Eye (tissue), 1 donor: ENCODE data around the gene AATK.
"Not testable (repeated sequence)": the region's sequence is repeated elsewhere in the genome, so short reads cannot be mapped to it uniquely, and the experiment has no call there.

Experiments used
- DNase-seq: peaks from one replicate; pipeline ENCODE4 v3.0.0-alpha.2; 2015

AATK gene

DNA sequence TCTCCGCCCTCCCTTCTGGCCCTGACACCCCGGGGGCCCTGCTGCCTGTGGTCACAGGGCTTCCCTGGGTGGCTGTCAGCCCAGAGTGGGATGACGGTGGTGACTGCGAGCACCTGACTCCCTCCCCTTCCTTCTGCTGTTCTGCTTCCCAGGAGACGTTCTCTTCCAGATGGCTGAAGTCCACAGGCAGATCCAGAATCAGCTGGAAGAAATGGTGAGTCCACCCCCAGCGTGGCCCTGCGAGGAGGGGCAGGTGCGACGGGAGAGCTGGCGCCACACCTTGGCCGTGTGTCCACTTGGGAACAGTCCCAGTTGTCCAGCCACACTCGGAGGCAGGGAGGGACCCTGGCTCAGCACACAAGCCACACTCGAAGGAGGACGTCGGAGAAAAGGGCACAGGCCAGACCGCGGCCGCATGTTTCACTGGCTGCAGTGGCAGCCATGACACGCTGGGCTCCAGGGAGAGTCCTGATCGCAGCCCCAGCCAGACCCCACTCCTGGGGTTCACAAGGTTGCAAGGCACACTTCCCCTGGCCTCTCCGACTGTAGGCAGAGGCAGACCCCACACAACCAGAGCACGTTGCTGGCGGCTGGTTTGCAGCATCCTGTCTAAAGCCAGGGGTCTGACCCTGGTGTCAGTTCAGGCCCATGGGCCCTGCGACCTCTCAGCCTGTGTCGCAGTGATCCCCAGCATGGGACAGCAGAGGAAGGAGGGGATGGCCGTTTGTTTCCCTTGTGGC, 81.2 kb downstream of the AATK start:
- peak; percentile 59 for DNase-seq

- peak; percentile 71 for DNase-seq
Measured at GRCh38 chr17:81083125-81083765, 82.8 kb downstream of the AATK start.

DNA sequence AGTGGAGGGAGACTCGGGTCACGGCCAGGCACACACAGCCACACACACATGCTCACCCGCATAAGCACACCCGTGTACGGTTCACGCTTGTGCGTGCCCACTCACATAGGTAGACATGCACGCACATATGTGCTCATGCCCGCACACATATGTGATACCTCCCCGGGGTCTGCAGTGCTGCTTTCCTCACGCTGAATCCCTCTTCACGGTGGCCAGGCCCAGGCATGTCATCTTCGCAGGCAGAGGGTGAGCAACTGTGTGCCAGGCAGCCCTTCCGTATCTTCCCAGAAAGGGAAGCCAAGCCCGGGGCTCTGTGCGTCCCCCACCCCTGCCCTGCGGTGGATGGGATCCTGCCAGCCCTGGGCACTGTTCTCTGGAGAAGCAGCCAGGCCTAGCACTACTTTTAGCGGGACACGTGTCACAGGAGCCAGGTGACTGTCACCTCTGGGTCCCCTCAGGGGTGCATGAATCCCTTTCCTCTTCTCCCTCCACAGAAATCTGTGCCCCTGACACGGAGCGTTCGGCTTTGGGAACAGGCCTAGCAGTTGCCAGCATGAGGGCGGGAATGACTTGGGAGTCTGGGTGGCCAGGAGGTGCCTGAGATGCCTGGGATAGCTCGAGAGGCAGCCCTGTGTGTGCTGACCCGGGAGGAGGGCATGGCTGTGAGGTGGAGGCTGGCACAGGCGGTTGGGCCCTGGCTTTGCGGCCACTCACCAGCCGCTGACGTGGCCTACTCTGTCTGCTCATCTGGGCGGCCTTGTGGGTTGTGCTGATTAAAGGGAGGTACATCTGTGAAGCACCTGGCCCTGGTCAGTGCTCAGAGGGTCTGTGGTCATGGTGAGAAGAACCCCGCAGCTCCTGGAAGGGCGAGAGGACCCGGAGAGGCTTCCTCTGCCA, 83.6 kb downstream of the AATK start:
- no peak for DNase-seq

GRCh38 chr17:81081222-81082176, 84.5 kb downstream of the AATK start:
- no peak for DNase-seq

DNA sequence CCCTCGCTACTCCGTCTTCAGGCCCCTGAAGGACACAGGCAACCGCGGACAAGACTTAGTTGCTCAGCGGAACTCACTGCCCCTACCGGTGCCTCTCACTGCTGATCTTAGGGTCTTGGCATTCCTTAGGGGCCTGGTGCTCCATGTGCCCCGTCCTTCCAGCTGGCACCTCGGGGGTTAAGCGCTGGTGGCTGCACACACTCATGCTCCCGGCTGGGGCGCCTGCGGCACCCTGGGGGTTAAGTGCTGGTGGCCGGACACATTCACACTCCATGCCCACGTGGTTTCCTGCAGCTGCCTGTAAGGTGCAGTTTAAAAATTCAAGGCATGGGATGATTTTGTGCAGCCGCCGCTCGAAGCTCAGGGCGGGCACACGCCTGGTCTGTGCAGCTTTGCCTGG, 86.0 kb downstream of the AATK start:
- DNase-seq: peak; percentile 54

DNA sequence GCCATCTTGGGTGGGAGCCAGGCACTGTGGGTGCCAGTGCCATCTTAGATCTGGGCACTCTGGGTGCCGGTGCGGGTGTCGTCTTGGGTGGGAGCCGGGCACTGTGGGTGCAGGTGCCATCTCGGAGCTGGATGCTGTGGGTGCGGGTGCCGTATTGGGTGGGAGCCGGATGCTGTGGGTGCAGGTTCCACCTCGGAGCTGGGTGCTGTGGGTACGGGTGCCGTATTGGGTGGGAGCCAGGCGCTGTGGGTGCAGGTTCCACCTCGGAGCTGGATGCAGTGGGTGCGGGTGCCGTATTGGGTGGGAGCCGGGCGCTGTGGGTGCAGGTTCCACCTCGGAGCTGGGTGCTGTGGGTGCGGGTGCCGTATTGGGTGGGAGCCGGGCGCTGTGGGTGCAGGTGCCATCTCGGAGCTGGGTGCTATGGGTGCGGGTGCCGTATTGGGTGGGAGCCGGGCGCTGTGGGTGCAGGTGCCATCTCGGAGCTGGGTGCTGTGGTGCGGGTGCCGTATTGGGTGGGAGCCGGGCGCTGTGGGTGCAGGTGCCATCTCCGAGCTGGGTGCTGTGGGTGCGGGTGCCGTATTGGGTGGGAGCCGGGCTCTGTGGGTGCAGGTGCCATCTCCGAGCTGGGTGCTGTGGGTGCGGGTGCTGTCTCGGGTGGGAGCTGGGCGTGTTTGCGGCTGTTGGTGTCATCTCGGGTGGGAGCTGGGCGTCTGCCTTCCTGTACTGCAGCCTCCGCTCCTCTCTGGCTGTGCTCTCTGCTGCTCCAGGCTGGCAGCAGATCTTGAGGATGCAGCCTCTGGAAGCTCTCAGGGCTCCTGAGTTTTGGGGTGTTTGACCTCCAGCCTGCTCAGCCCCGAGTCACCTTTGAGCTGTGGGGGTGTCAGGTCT, 87.8 kb downstream of the AATK start:
- not testable (repeated sequence) for DNase-seq

DNA sequence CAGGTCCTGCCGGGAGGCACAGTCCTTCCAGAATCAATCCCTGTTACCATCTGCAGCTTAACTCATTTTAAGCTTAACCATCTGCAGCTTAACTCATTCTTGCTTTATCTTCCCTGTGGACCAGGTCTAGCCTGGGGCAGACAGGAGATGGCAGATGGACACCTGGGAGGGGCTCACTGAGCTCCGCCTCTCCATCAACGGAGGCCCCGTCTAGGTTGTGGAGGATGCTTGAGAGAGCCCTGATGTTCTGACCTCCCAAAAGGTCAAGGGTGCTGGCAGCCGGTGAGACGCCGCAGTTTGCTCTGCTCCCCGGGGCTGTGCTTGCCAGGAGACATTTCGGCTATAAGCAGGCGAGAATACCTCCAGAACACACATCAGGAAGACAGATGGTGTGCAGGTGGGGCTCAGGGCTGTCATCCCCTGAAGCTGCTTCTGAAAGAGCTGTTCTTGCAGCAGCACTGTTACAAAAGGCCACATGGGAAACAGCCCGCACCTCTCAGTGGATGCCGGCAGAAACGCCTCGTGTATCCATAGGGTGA, 89.8 kb downstream of the AATK start:
- DNase-seq: peak; percentile 77

DNA sequence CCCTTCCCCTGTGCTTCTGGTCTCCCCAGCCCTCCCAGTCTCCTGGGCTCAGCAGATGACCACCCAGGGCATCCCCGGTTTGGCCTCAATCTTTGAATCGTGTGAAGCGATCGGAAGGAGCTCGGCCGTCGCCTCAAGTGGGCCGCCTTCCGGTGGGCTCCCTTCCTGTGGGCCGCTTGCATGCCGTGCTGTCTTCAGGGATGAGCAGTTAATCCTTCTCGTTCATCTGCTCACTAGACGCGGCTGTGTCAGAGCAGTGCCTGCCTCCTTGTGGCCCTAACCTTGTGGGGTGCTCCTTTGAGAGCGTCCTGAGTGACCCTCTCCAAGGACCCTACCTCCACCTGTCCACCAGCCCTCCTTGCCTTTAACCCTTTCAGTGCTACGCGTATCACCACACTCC, 90.7 kb downstream of the AATK start:
- no peak for DNase-seq

GRCh38 chr17:81074875-81075274, 91.1 kb downstream of the AATK start:
- no peak for DNase-seq

GRCh38 chr17:81073967-81074839, 91.8 kb downstream of the AATK start:
- peak; percentile 58 for DNase-seq

DNA sequence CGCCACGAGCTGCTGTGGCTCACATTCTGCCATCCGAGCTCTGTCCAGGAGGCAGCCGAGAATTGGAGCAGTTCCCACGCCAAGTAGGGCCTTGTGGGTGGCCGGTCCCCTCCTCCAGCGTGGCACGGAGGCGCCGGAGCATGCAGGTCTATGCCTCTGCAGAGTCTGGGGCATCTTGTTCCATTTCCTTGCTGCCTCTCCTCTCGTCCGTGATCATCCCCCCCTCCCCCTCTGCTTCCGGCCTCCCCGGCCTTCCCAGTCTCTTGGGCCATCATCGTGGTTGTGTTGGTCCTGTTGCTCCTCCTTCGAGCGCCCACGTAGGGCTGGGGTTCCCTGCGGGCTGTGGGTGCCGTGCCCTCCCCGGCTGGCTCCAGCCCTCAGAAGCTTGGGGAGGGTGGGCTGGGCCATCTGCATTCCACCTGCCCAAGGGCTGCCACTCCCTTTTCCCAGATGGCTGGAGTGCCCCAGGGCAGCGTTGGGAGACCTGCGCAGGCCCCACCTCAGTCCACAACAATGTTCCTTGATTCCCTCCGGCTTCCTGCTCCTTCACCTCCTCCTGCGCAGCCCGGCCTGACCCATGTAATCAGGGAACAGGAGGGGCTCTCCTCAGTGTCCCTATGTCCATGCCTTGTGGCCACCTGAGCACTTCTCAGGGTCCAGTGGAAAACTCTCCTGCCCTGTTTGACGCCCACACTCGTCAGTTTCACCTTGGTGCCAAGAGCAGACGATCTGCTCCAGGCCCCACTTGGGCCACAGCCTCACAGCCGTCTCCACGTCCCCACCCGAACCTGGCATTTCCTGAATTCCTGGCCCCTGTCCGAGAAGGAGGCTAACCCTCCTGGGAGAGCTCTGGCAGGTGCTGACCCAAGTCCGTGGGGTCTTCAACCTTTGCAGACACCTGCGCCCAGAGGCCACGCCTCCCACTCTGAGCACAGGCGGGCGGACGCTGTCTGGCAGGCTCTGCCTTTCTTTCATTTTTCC, 94.0 kb downstream of the AATK start:
- DNase-seq: no peak

- peak; percentile 63 for DNase-seq
Measured at GRCh38 chr17:81070541-81071246, 95.3 kb downstream of the AATK start.

GRCh38 chr17:81069135-81069645, 96.8 kb downstream of the AATK start:
- no peak for DNase-seq

DNA sequence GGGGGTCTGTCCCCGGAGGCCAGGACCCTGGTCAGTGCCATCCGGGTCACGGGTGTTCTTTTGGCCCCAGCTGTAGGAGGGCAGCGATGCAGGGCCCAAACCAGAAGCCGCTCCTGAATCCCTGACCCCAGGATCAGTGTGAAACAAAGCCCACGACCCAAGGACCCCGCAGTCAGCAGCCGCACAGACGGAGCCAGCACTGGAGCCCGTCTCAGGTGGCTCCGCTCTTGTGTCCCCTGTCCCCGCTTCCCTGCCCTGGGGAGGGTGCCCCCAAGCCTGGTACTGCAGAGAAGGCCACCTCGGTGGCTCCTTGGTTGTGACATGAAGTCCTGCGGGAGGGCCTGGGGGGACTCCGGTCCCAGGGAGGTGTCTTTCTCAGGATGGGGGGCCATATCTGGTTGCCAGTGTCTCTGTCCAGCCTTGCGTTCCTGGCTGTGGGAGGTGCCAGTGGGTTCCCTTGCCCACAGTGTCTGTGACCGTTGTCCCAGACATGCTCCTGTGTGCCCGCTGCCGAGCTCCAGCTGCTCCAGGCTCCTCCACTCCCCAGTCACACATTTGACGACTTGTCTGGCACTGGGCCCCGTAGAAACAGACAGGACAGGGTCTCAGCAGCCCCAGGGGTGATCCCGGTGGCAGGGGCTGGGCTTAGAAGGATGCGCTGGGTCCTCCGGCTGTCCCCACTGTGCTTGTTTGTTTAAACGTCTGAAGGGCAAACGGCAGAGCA, 97.4 kb downstream of the AATK start:
- DNase-seq: no peak

DNA sequence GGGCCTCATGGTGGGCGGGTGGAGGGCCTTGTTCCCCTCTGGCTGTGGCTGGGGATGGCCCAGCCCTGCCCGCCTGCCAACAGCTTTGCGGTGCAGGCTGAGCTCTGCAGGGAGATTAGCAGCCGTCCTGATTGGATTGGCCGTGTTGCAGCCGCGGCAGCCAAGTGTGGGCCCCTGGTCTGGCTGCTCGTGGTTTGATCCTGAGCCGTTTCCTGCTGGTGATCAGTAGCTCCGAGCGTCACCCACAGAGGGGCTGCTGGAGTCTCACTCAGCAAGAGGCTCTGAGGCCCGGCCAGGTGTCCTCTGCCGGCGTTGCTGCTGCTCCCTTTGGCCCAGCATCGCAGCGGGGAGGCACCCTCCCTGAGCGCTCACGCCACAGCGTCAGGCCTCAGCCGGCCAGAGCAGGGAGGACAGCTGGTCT, 98.6 kb downstream of the AATK start:
- DNase-seq: peak; percentile 80
